ENCODE data around the gene STRN3.
"Not testable (repeated sequence)": the region's sequence is repeated elsewhere in the genome, so short reads cannot be mapped to it uniquely, and the experiment has no call there.

Gene STRN3

GRCh38 chr14:30915596-30915995 is 110.6 kb downstream of the STRN3 start:
- DNase-seq (ENCODE audit: low read depth in 2 of 2): no peak

GRCh38 chr14:30914812-30915211 is 111.4 kb downstream of the STRN3 start:
- no peak for DNase-seq (ENCODE audit: low read depth in 2 of 2)

GRCh38 chr14:30908826-30909225 is 117.4 kb downstream of the STRN3 start:
- DNase-seq (ENCODE audit: low read depth in 2 of 2): no peak

GRCh38 chr14:30907659-30908057 is 118.5 kb downstream of the STRN3 start:
- no peak for DNase-seq (ENCODE audit: low read depth in 2 of 2)

- DNase-seq (ENCODE audit: low read depth in 2 of 2): no peak
Observed at GRCh38 chr14:30906752-30907658, 119.2 kb downstream of the STRN3 start.

GRCh38 chr14:30903285-30904124 is 122.7 kb downstream of the STRN3 start:
- no peak for DNase-seq (ENCODE audit: low read depth in 2 of 2)

- DNase-seq (ENCODE audit: low read depth in 2 of 2): not testable (repeated sequence)
Observed at GRCh38 chr14:30897121-30897520, 129.1 kb downstream of the STRN3 start.

GRCh38 chr14:30896435-30896834 is 129.7 kb downstream of the STRN3 start:
- no peak for DNase-seq (ENCODE audit: low read depth in 2 of 2)

GRCh38 chr14:30894923-30895515 is 131.2 kb downstream of the STRN3 start:
- no peak for DNase-seq (ENCODE audit: low read depth in 2 of 2)

- DNase-seq (ENCODE audit: low read depth in 2 of 2): no peak
Observed at GRCh38 chr14:30893819-30894218, 132.4 kb downstream of the STRN3 start.

- no peak for DNase-seq (ENCODE audit: low read depth in 2 of 2)
Observed at GRCh38 chr14:30889244-30889594, 137.0 kb downstream of the STRN3 start.

GRCh38 chr14:30888480-30889243 is 137.5 kb downstream of the STRN3 start:
- no peak for DNase-seq (ENCODE audit: low read depth in 2 of 2)

- no peak for DNase-seq (ENCODE audit: low read depth in 2 of 2)
Observed at GRCh38 chr14:30885840-30886740, 140.1 kb downstream of the STRN3 start.

GRCh38 chr14:30884901-30885300 is 141.3 kb downstream of the STRN3 start:
- no peak for DNase-seq (ENCODE audit: low read depth in 2 of 2)

GRCh38 chr14:30883508-30884294 is 142.5 kb downstream of the STRN3 start:
- DNase-seq (ENCODE audit: low read depth in 2 of 2): no peak

- DNase-seq (ENCODE audit: low read depth in 2 of 2): no peak
Observed at GRCh38 chr14:30882431-30882830, 143.7 kb downstream of the STRN3 start.

- no peak for DNase-seq (ENCODE audit: low read depth in 2 of 2)
Observed at GRCh38 chr14:30876692-30877091, 149.5 kb downstream of the STRN3 start.

- no peak for DNase-seq (ENCODE audit: low read depth in 2 of 2)
Observed at GRCh38 chr14:30875788-30876053, 150.5 kb downstream of the STRN3 start.

- DNase-seq (ENCODE audit: low read depth in 2 of 2): no peak
Observed at GRCh38 chr14:30874999-30875787, 151.0 kb downstream of the STRN3 start.

Data from stimulated activated CD8-positive, alpha-beta memory T cell treated with anti-CD3 and anti-CD28 coated beads, Interleukin-15, amount 100 ng/mL, for 48 hours (primary cell).